HG03280 (cell line): ENCODE results near the gene CBX1.
"Not testable (repeated sequence)": the region's sequence is repeated elsewhere in the genome, so short reads cannot be mapped to it uniquely, and the experiment has no call there.

Experiments
- ATAC-seq: cut with Tn5 transposase; IDR thresholded peaks from one replicate; pipeline ENCODE4 v1.9.1; 2021; ENCODE audit warnings: mild to moderate bottlenecking, moderate library complexity; ENCODE audit not compliant: unreplicated experiment

The CBX1 gene

DNA sequence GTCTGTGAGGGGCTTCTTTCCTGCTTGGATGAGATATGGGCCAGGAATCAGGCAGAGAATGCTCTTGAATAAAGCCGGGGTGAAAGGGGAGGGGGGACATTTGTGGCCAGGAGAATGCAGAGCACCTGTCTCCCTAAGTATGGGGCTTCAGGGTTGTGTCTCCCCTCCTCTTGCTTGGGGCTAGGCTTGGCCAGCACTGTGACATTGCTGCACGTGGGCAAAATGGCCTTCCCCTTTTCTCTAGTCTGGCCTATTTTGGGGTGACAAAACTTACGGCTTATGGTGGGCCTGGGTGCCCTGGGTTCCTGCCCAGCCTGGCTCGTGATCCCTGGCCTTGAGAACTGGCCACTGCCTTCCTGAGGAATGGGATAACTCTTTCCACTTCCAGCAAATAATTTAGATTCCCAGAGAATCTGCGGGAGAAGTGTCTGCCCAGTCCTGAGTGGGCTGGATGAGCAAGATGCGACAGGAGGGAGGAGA lies 47.5 kb downstream of the CBX1 start:
- no peak for ATAC-seq

- ATAC-seq, result no peak
These were observed 48.1 kb downstream of the CBX1 start for GRCh38 chr17:48052956-48053757.

- ATAC-seq, result no peak
These were observed 49.4 kb downstream of the CBX1 start for GRCh38 chr17:48051706-48052486.

DNA sequence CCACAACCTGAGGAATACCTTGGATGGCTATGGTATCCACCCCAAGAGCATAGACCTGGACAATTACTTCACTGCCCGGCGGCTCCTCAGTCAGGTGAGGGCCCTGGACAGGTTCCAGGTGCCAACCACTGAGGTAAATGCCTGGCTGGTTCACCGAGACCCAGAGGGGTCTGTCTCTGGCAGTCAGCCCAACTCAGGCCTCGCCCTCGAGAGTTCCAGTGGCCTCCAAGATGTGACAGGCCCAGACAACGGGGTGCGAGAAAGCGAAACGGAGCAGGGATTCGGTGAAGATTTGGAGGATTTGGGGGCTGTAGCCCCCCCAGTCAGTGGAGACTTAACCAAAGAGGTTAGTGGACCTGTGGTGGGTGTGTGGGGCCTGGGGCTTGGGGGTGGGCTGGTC lies 50.0 kb downstream of the CBX1 start:
- no peak for ATAC-seq

DNA sequence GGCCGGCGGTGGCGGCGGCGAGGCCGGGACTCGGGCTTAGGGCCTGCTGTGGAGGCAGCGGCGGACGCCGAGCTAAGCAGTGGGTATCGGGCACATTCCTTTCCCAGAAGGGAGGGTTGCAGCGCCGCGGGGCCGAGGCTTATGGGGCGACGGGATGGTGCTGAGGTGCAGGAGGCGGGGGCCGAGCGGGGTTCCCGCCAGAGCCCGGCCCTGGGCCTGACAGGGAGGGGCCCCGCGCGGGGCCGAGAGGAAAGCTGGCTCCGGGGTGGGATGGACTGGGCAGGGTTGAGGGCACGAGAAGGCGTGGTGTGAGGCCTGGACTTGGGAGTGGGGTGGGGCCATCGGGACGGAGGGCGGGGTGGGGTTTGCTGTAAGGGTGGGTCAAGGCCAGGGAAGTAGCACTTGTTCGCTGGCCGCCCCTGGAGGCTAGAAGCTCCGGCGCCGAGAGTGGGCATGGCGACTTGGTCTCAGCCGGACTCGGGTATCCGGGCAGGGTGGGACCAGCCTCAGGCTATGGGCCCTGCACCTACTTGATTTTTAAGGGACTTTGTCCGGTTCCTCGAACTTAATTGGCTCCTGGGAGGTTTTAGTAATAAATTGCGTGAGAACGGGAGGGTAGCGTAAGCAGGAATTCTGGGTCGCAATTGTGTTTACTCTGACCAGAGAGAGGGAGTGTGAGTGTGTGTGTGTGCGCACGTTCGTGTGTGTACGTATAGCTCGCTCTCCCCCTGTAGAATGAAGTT lies 52.7 kb downstream of the CBX1 start:
- peak; percentile 36 for ATAC-seq

- ATAC-seq, result peak; percentile 94
These were observed 53.4 kb downstream of the CBX1 start, which contains the start of gene NFE2L1 for GRCh38 chr17:48047741-48048383. Gene NFE2L1 (plus strand): TSS chr17:48048359. CDS start chr17:48051119, 2,760 bp downstream.

DNA sequence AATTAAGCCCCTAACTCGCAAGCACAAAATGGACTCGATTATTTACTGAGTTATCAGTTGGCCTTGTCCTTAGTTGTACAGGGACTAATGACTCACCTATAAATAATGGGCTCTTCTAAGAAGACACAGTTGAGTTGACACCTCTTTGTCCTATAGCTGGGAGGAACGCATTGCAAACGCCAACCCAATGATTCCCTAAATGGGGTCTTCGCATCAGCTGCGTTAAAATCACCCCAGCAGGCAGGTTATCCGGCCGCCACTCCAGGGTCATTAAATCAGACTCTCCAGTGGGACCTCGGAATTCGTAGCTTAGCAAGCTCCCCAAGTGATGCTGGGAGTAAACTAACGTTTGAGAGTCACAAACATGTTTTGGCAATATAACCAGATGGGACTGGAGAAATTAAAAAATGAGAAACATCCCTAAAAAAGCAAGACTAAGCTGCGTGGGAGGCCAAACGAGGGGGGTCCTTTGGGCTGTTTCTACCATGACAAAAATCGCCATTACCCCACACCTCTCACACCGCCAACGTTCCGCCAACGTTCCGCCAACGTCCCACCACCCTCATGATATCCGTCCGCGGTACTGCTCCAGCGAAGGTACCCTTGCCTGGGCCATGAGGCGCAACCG lies 54.1 kb downstream of the CBX1 start:
- no peak for ATAC-seq

DNA sequence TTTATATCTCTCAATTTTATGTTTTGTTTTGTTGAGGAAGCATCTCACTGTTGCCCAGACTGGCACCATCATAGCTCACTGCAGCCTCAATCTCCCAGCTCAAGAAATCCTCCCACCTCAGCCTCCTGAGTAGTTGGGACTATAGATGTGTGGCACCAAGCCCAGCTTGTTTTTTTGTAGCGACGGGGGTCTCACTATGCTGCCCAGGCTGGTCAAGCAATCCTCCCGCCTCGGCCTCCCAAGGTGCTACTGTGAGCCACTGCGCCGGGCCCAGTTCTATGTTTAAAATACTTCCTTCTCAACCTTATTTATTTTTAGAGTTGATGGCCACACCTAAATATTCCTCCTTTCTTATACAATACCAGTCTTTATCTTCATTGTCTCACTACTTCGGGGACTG lies 55.0 kb downstream of the CBX1 start:
- ATAC-seq, result no peak

GRCh38 chr17:48045316-48046001 lies 55.8 kb downstream of the CBX1 start:
- no peak for ATAC-seq

- ATAC-seq, result no peak
These were observed 56.4 kb downstream of the CBX1 start for GRCh38 chr17:48044851-48045250.

DNA sequence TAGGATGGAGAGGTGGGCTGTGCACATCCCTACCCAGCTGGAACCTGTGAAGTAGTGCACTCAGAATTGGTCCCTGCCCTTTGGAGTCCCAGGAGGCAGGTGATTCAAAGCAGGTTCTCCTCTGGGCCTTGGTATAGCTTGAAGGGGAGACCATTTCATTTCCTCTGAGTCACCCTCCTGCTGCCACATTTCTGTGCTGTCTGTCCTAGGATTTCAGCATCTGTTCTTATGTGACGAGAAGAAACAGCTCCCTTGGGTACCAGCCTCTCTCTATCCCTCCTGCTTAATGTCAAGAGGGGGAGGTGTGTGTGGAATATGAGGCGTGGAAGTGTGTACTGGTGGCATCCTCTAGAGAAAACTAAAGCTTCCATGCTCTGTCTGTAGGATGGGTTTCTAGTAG lies 58.1 kb downstream of the CBX1 start:
- ATAC-seq, result no peak

- ATAC-seq, result no peak
These were observed 62.6 kb downstream of the CBX1 start for GRCh38 chr17:48038687-48039086.

DNA sequence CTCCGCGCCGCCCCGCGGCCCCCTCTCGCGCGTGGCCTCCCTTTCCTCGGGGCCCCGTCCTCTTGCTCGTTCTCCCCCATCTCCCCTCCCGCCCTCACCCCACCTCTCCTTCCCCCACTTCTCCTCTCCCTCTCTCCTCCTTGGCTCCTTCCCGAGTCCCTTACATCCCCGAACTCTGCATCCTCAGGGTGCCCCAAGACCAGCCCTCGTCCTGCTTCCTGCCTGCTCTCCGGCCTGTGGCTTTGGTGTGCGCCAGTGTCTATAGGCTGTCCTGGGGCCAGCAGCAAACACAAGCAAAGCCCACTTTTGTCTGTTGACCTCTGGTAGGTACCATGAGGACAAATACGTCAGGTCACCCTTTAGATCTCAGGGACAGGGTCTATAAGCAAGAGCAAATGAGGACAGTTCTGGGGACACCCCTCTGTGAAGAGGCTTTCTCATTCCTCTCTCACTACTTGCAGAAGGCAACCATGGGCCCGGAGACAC lies 63.4 kb downstream of the CBX1 start:
- no peak for ATAC-seq

DNA sequence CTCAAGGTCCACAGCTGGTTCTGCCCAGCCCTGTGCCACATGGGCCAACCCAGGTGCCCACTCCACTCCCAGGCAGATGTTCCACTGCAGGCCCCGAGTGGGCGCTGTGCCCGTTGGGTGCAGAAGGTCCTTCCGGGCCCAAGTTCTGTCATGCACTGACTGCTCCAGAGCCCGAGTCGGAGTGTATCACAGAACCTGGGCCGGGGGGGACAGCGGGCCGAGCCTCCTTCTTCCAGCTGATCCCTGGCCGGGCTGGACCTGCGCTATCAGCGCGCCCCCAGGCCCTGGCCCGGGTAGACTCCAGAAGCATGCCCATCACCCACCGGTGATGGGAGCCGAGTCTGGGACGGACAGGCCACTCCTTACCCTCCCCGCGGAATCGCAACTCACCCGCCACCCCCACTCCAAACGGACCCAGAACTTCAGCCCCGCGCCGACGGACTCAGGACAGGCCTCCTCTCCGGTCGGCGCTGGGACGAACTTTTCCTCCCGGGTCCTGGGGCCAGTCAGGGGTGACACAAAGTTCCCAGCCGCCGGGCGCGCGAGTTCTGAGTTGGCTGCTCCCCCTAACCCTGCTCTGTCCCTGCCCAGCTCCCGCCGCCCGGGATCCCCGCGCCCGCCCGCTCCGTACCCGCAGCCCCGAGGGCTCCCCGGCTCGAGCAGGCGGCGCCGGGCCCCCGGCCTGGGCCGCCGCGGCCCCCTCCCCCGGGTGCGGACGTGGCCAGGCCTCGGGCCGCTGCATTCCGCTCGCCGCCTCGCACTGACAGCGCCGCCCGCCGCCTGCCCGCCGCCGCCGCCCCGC lies 64.0 kb downstream of the CBX1 start, which contains the start of gene COPZ2:
Gene COPZ2, minus strand, starts transcription at position 762 of the 802 bp plus-strand sequence. Its CDS starts 20 bp downstream, at position 742.
- no peak for ATAC-seq

GRCh38 chr17:48036693-48037035 lies 64.6 kb downstream of the CBX1 start:
- ATAC-seq, result no peak

- ATAC-seq, result not testable (repeated sequence)
These were observed 66.5 kb downstream of the CBX1 start for GRCh38 chr17:48034734-48035133.

- ATAC-seq, result no peak
These were observed 69.3 kb downstream of the CBX1 start for GRCh38 chr17:48031966-48032365.

GRCh38 chr17:48030531-48030930 lies 70.7 kb downstream of the CBX1 start:
- ATAC-seq, result no peak

- no peak for ATAC-seq
These were observed 72.5 kb downstream of the CBX1 start for GRCh38 chr17:48028736-48029135.
